Cardiac fibroblast (primary cell): ENCODE measurements around the gene ABHD12.

Source experiments
- DNase-seq, 2 donors: peaks; one replicate each; pipeline versions ENCODE4 v3.0.0 to v3.0.0-alpha.2; 2010; ENCODE audit warnings: low read depth in 2 of 2
- H3K4me3 ChIP-seq, 2 donors: replicated peaks in 1 of 2; 1 replicate in 1 of 2; 2 replicates in 1 of 2; pipeline ENCODE4 v1.5.1; 2011; ENCODE audit warnings: low read depth in 2 of 2, low read length in 2 of 2, mild to moderate bottlenecking in 2 of 2, moderate library complexity in 1 of 2
- TF ChIP-seq, protein P1 (sequence below): IDR thresholded peaks from one replicate; pipeline ENCODE4 v1.5.1; 2011; ENCODE audit warnings: low read depth, mild to moderate bottlenecking, low read length, inconsistent platforms

The ABHD12 gene

DNA sequence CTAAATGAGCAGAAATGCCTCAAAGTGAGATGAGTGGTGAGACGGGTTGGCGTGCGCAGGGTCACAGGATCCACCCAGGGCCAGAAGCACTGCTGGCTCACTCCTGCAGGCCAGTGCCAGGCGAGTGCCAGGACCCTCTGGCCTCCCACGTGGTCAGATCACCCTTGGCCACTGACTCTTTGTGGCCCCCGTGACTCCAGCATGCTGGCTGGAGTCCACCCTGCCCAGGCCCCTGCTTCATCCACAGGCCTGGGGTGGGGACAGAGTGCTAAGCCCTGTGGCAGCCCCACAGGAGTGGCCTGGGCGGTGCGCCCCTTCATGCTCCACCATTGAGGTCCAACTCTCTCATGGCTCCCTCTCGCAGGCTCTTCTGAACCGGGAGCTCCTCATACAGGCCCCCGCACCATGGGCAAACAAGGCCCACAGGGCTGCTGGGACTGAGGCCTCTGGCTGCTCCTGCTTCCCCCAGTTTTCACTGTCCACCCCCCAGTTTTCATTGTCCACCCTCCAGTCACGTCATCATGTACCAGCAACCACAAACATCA, 61.6 kb downstream of the ABHD12 start:
- TF ChIP-seq, protein P1, sequence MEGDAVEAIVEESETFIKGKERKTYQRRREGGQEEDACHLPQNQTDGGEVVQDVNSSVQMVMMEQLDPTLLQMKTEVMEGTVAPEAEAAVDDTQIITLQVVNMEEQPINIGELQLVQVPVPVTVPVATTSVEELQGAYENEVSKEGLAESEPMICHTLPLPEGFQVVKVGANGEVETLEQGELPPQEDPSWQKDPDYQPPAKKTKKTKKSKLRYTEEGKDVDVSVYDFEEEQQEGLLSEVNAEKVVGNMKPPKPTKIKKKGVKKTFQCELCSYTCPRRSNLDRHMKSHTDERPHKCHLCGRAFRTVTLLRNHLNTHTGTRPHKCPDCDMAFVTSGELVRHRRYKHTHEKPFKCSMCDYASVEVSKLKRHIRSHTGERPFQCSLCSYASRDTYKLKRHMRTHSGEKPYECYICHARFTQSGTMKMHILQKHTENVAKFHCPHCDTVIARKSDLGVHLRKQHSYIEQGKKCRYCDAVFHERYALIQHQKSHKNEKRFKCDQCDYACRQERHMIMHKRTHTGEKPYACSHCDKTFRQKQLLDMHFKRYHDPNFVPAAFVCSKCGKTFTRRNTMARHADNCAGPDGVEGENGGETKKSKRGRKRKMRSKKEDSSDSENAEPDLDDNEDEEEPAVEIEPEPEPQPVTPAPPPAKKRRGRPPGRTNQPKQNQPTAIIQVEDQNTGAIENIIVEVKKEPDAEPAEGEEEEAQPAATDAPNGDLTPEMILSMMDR: no peak
- H3K4me3 ChIP-seq: no peak overlapping the region
- DNase-seq: no peak

DNA sequence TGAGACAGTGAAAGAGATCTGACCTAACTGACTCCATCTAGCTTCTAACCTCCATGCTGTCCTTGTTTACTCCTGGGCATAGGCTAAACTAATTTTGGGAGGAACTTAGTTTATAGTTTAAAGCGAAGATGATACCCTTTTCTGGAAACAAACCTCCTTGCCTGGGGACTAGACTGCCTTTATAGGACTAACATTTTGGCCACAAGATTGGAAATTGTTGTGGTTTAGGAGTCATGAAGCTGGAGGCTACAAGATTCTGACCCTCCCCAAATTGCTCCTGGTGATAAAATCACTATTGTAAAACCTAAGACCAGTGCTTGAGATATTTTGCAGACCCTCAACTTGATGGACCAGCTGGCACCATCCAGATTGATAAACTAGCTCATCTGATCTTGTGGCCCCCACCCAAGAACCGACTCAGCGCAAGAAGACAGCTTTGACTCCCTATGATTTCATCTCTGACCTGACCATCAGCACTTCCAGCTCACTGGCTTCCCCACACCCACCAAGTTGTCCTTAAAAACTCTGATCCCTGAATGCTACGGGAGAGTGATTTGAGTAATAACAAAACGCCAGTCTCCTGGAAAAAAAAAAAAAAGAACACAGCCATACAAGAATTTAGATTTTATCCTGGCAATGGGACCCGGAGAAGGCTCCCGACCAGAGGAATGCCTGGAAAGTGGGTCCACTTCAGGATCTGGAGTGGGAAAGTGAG, 63.0 kb downstream of the ABHD12 start:
- DNase-seq: no peak
- TF ChIP-seq, protein P1: no peak
- no peak overlapping the region for H3K4me3 ChIP-seq

DNA sequence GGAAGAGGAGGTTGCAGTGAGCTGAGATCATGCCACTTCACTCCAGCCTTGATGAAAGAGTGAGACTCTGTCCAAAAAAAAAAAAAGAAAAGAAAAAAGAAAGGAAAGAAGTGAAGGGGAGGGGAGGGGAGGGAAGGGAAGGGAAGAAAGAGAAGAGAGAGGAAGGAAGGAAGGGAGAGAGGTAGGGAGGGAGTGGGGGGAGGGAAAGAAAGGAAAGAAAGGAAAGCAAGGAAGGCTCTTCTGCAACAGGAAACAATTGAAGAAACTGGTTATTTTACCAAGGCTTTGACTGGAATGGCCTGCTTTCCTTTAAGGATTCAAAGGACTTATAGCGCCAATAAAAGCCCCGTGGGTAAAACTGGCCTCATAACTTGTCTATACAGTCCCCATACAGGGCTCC, 64.6 kb downstream of the ABHD12 start:
- no peak for DNase-seq
- TF ChIP-seq, protein P1: no peak
- H3K4me3 ChIP-seq: no peak overlapping the region

DNA sequence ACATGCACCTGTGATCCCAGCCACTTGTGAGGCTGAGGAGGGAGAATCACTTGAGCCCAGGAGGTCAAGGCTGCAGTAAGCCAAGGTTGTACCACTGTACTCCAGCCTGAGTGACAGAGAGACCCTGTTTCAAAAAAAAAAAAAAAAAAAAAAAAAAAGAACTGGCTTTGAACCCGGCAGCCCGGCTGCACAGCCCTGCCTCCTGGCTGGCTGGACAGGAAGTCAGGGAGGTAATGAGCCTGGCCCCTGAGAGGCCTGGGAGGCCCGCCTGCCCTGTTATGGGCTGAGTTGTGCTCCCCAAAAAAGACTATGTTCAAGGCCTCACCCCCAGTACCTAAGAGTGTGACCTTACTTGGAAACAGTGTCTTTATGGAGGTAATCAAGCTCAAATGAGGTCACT, 65.6 kb downstream of the ABHD12 start:
- no peak overlapping the region for H3K4me3 ChIP-seq
- no peak for DNase-seq
- TF ChIP-seq, protein P1: no peak

DNA sequence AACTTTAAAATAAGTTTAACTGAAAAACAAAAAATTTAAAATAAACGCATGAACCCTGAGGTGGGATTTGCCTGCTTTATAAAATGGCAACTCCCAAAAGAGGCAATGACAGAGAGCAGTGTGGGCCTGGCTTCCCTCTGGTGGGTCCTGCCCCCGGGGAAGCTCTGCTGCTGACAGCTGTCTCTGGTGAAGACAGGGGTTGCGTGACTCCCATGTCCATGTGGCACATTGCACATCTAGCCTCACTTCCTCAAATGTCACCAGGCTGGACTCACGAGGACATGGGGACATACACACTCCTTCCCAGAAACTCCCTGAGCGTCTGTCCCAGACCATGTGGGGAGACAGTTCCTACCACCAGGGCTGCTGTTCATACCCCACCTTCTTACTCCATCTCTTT, 66.2 kb downstream of the ABHD12 start:
- no peak overlapping the region for H3K4me3 ChIP-seq
- DNase-seq: no peak
- TF ChIP-seq, protein P1: no peak

DNA sequence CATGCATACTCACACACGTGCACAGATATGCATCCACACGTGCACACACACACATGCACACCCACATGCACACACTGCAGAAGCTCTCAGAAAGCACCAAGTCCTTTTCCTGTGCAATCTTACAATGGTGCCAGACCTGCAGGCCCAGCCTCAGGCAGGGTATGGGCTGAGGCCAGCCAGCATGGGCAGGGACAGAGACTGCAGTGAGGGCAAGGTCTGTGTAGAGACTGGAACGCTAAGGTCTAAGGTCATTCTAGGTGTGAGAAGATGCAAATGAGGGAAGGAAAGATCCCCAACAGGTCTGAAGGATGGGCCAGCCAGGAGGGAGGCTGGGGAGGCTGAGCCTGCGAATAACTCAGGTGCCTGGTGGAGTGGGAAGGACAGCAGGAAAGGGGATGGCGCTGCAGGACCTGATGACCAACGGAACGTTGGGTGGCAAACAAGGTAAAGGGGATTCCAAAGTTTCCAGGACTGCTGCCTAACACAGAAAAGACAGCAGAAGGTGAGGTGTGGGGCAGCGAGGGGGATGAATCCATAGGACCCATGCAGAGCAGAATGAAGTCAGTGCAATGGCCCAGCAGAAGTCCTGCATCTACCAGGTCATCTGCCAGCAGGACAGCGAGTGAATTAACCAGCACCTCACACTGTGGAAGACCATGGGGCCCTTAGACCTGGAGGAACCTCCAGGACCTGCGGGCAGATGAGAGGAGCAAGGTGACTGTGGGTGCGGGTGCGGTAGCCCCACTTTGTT, 67.0 kb downstream of the ABHD12 start:
- H3K4me3 ChIP-seq: no peak overlapping the region
- no peak for DNase-seq
- TF ChIP-seq, protein P1: no peak
